Measurements from ENCODE around the gene CXCR6.
"Not testable (repeated sequence)": the region's sequence is repeated elsewhere in the genome, so short reads cannot be mapped to it uniquely, and the experiment has no call there.

Gene CXCR6

GRCh38 chr3:45986303-45986982, 43.2 kb downstream of the CXCR6 start:
- no peak for DNase-seq (ENCODE audit: low read depth in 2 of 3, low spot score in 1 of 3)

DNA sequence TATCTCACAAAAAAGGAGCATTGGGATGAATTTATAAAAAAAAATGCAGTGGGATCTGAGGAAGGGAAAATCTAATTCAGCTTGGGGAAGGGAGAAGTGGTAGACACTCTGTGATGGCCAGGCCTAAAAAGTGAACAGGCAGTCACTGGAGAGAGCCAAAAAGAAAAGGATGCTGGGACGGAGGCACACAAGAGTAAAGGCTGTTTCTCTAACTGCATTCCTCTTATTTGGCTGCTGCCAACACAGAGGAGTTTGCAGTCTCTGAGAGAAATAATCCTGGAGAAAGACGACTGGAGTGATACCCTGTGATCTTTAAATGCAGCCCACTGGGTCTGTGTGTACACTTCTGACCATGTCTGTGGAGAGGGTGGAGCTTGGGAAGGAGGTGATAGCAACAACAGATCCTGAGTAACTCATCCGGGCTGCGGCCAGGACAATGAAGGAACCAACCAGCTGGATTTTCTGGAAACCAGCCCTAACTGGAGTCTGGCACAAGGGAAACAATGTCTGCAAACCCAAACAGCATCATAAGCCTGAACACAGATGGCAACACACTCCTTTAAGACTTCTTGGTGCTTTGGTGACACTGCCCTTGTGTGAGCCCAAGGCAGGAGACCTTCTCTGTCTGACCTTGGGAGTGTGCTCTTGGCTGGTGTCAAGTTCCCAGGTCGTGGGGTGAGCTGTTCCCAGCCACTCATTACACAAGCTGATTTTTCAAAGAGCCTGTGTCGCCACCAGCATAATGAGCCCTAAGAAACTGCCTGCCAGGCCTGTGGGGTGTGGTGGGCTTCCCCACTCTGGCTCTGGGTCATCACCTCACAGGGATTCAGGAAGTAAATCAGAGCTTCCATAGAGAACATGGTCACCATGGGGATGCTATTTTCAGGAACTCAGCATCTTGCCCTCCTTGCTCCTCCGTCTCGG, 44.4 kb downstream of the CXCR6 start:
- no peak for DNase-seq (ENCODE audit: low read depth in 2 of 3, low spot score in 1 of 3)

DNA sequence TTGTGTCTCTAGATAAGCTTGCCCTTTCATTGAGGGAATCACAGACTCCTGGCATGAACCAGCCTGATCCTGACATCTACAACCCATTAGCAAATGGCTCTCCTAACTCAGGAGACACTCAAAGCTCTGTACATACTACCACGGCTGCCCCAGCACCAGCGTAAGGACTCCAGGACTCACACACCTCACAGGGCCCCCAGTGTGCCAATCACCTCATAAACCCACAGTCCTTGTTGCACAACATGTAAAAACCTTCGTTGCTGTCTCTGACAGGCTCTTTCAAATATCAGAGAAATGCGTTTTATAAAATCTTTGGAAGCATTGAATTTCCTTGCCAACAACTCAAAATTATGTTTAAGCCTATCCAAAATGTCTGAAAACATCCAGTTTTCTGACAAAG, 45.1 kb downstream of the CXCR6 start:
- no peak for DNase-seq (ENCODE audit: low read depth in 2 of 3, low spot score in 1 of 3)

- DNase-seq (ENCODE audit: low read depth in 2 of 3, low spot score in 1 of 3): no peak
These were observed 45.5 kb downstream of the CXCR6 start for GRCh38 chr3:45988804-45989203.

- DNase-seq (ENCODE audit: low read depth in 2 of 3, low spot score in 1 of 3): no peak
These were observed 46.9 kb downstream of the CXCR6 start for GRCh38 chr3:45990181-45990580.

GRCh38 chr3:45991341-45991740, 48.1 kb downstream of the CXCR6 start:
- no peak for DNase-seq (ENCODE audit: low read depth in 2 of 3, low spot score in 1 of 3)

DNA sequence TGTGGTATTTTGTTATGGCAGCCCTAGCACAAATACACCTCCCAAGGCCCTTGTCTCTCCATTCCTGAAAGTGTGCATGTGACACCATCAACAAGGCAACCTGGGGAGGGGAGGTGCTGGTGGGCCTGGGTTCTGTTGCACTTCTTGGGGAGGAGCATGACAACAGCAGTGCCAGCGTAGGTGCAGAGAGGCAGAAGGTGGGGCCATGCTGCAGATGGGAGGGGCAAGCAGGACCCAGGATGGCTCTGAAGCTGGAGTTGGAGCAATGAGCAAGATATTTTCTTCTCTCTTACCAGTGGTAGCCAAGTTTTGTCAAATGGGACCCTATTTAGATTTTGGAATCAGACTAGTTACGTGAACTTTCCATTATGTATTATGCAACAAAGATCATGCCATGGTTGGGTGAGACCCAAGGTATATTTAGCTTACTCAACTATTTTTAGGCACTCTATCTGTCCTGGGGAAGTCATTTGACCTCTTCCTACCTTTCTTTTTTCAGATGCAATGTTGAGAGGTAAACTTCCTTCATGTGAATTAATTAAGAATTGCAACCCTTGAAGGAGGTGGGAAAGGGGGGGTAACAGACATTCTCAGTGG, 49.0 kb downstream of the CXCR6 start:
- no peak for DNase-seq (ENCODE audit: low read depth in 2 of 3, low spot score in 1 of 3)

- no peak for DNase-seq (ENCODE audit: low read depth in 2 of 3, low spot score in 1 of 3)
These were observed 49.6 kb downstream of the CXCR6 start for GRCh38 chr3:45992821-45993221.

DNA sequence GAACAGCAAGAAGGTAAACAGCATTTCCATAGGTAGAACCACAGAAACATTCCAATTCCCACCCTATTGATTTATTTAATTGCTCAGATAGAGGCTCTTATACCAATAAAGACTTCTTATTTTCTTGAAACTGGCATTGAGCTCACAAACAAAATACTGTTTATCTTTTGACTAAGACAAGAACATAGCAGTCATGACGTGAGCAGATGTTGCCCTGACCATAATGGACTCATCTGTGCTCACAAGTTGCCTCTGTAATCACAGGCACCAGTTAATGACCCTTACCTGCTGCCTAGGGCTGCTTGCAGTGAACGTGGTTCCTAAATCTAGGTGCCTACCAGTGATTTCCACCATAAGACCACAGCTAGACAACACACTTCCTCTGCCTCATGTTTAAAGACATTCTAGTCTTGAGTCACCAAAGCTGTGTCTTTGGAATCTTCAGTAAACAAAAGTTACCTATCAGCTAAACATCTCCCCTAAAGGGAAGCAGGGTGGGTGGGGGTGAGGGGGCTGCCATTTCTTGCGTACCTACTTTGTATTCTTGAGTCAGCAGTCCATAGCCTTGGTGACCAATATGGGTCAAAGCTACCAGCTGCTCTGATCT, 50.3 kb downstream of the CXCR6 start:
- DNase-seq (ENCODE audit: low read depth in 2 of 3, low spot score in 1 of 3): no peak

DNA sequence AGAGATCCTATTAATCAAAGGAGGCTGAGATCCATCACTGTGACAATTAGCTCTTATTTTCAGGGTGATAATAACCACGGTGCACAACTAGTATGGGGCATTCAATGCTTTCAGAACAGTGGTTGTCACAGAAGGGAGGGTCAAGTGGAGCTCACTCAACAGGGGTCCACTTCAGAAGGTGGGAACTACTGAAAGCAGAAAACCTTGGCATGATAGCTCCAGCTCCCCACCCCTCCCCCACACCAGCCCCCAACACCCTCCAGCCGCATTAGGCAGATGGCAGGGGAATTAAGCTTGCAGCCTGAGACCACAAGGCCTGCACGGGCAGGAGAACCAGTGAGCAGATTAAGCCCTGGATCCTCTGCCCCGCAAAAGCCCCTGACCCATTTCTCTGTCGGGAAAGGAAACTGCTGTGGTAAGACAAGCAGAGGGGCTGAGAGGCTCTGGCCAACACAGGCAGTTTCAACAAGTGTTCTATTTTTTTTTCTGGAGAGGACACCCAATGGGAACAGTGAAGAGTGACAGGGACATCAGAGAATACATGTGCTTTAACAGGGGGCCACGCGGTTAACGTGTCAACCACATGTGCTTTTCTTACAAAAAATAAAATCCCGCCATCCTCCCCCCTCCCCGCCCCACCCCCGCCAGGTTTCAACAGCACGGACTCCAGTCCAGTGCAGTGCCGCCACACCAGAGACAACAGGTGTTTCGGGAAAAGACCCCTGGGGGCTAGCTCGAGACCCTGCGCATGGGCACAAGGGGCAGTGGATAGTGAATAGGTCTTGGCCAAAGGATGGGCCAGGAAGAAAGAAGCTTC, 51.4 kb downstream of the CXCR6 start:
- peak in 1 of 3 donors; percentile 30 for DNase-seq (ENCODE audit: low read depth in 2 of 3, low spot score in 1 of 3)

GRCh38 chr3:45995236-45996192, 52.2 kb downstream of the CXCR6 start, which contains the start of gene FYCO1:
FYCO1 (minus strand) TSS chr3:45995824; CDS start chr3:45984910, 10,914 bp downstream.
- DNase-seq (ENCODE audit: low read depth in 2 of 3, low spot score in 1 of 3): peak; percentile 77 to 86 (median 80)

- DNase-seq (ENCODE audit: low read depth in 2 of 3, low spot score in 1 of 3): not testable (repeated sequence)
These were observed 54.2 kb downstream of the CXCR6 start for GRCh38 chr3:45997499-45997898.

- no peak for DNase-seq (ENCODE audit: low read depth in 2 of 3, low spot score in 1 of 3)
These were observed 54.7 kb downstream of the CXCR6 start for GRCh38 chr3:45997942-45998341.
